KMS-11 (cell line): ENCODE results near the gene RHBDD3.

ENCODE experiments used
- H2AFZ ChIP-seq: fragments of 200-600 bp; sonication (generic); 2 replicates; pipeline ENCODE4 v1.6.1; 2016; ENCODE audit warnings: antibody characterized with exemption, mixed run types, low read depth
- H3K27ac ChIP-seq: fragments of 200-600 bp; sonication (generic); 2 replicates; pipeline ENCODE4 v1.6.1; 2016; ENCODE audit warnings: mild to moderate bottlenecking, mixed run types
- H3K27me3 ChIP-seq: fragments of 200-600 bp; sonication (generic); 2 replicates; pipeline ENCODE4 v1.6.1; 2017; ENCODE audit warnings: mild to moderate bottlenecking, low read depth, mixed run types, moderate library complexity; ENCODE audit not compliant: insufficient read depth
- H3K36me3 ChIP-seq: fragments of 200-600 bp; sonication (generic); 2 replicates; pipeline ENCODE4 v1.6.1; 2017; ENCODE audit warnings: mild to moderate bottlenecking, mixed run types; ENCODE audit not compliant: insufficient read depth
- H3K4me1 ChIP-seq: fragments of 200-600 bp; sonication (generic); 2 replicates; pipeline ENCODE4 v1.6.1; 2016; ENCODE audit warnings: mild to moderate bottlenecking, low read depth, mixed run types; ENCODE audit not compliant: poor library complexity, severe bottlenecking
- H3K4me2 ChIP-seq: fragments of 200-600 bp; sonication (generic); 2 replicates; pipeline ENCODE4 v1.7.0; 2016; ENCODE audit warnings: mild to moderate bottlenecking, mixed run types
- H3K4me3 ChIP-seq: fragments of 200-600 bp; sonication (generic); IDR thresholded peaks from 2 replicates; pipeline ENCODE4 v1.6.1; 2017; ENCODE audit warnings: low read depth, low read length, mixed read lengths; ENCODE audit not compliant: insufficient read depth
- H3K79me2 ChIP-seq: fragments of 200-600 bp; sonication (generic); 2 replicates; pipeline ENCODE4 v1.6.1; 2016; ENCODE audit warnings: low read depth, mixed run types; ENCODE audit not compliant: insufficient read depth
- H3K9ac ChIP-seq: fragments of 200-600 bp; sonication (generic); 2 replicates; pipeline ENCODE4 v1.6.1; 2016; ENCODE audit warnings: mild to moderate bottlenecking, mixed run types
- H4K20me1 ChIP-seq: fragments of 200-600 bp; sonication (generic); 2 replicates; pipeline ENCODE4 v1.6.1; 2016; ENCODE audit warnings: mild to moderate bottlenecking, mixed run types; ENCODE audit not compliant: insufficient read depth
- CTCF ChIP-seq: fragments of 200-600 bp; sonication (generic); conservative IDR thresholded peaks from 2 replicates; pipeline ENCODE4 v1.6.1; 2017; ENCODE audit warnings: low read depth, mild to moderate bottlenecking, antibody characterized with exemption, low read length, moderate library complexity, mixed read lengths

Gene RHBDD3

GRCh38 chr22:29267858-29268510 is at the start of gene RHBDD3, which contains the start of gene EWSR1:
Gene RHBDD3 (minus strand): TSS chr22:29267981. CDS start chr22:29265626, 2,355 bp downstream.
Gene EWSR1 (plus strand): TSS chr22:29268268. CDS start chr22:29268337, 69 bp downstream.
- Histone ChIP-seq H3K27ac (peak within 1 kb of the TSS; percentile 99), H4K20me1 (peaks cover 31% of the 10 kb centered on the region), H3K4me3 (no peak within 1 kb of the TSS), H3K36me3 (peaks cover 20% of the 10 kb centered on the region; the same call in 1 of the 2 replicates), H3K27me3 (no peaks in the 10 kb centered on the region), H3K4me2 (peak within 1 kb of the TSS; percentile 95), H3K4me1 (peaks cover 41% of the 10 kb centered on the region), H3K9ac (peak within 1 kb of the TSS; percentile 100), H2AFZ (peak within 1 kb of the TSS; percentile 96), H3K79me2 (peaks cover 71% of the 10 kb centered on the region)
- TF ChIP-seq CTCF = no peak

- Histone ChIP-seq H3K27me3 (peaks cover 14% of the 10 kb centered on the region; the same call in 1 of the 2 replicates), H3K9ac (no peak overlapping the region), H3K4me3 (no peak overlapping the region), H3K79me2 (no peaks in the 10 kb centered on the region), H2AFZ (no peak overlapping the region), H3K36me3 (no peaks in the 10 kb centered on the region), H4K20me1 (no peaks in the 10 kb centered on the region), H3K4me2 (no peak overlapping the region), H3K27ac (no peak overlapping the region), H3K4me1 (no peaks in the 10 kb centered on the region)
- no peak for TF ChIP-seq CTCF
Measured at GRCh38 chr22:29316141-29316828, 48.5 kb upstream of the RHBDD3 start.

- H3K79me2 ChIP-seq = no peaks in the 10 kb centered on the region
- no peak within 1 kb of the TSS for H2AFZ ChIP-seq
- H3K27me3 ChIP-seq = peaks cover 16% of the 10 kb centered on the region; the same call in 1 of the 2 replicates
- no peak within 1 kb of the TSS for H3K4me2 ChIP-seq
- H3K4me3 ChIP-seq = no peak within 1 kb of the TSS
- no peaks in the 10 kb centered on the region for H3K4me1 ChIP-seq
- no peak within 1 kb of the TSS for H3K9ac ChIP-seq
- no peaks in the 10 kb centered on the region for H4K20me1 ChIP-seq
- H3K27ac ChIP-seq = no peak within 1 kb of the TSS
- TF ChIP-seq CTCF = no peak
- H3K36me3 ChIP-seq = no peaks in the 10 kb centered on the region
Measured at GRCh38 chr22:29315286-29316140, 47.7 kb upstream of the RHBDD3 start, which contains the start of gene RASL10A. Gene RASL10A (minus strand): TSS chr22:29315697. CDS start chr22:29315246, 451 bp downstream.

- Histone ChIP-seq H2AFZ (no peak overlapping the region), H3K36me3 (no peaks in the 10 kb centered on the region), H3K27me3 (peaks cover 16% of the 10 kb centered on the region; the same call in 1 of the 2 replicates), H3K79me2 (no peaks in the 10 kb centered on the region), H3K4me1 (no peaks in the 10 kb centered on the region), H4K20me1 (no peaks in the 10 kb centered on the region), H3K9ac (no peak overlapping the region), H3K27ac (no peak overlapping the region), H3K4me2 (no peak overlapping the region), H3K4me3 (no peak overlapping the region)
- no peak for TF ChIP-seq CTCF
Measured at GRCh38 chr22:29314537-29315285, 46.9 kb upstream of the RHBDD3 start.
